ENCODE data around the gene KCTD11. TPM values are rescaled to one million over a fixed set of nuclear protein-coding genes. Genes with fewer than 3 reads are reported as not detected.

Gene KCTD11
- total and polyA plus RNA-seq, 2 experiments from 2014 or later, result 2.2 to 7.7 TPM

GRCh38 chr17:7304179-7304578 is 47.8 kb upstream of the KCTD11 start (continued):
- TF ChIP-seq ZNF331 (CRISPR knock-in tag; IDR thresholded peaks at IDR 0.05; ENCODE audit: low read depth) (no peak), STAT1 (IDR thresholded peaks at IDR 0.05; ENCODE audit: unreplicated experiment) (no peak), ETS1 (IDR thresholded peaks at IDR 0.05) (no peak), POLR2AphosphoS5 (IDR thresholded peaks at IDR 0.05; ENCODE audit: low read depth) (no peak), EZH2phosphoT487 (IDR thresholded peaks at IDR 0.05; ENCODE audit: unreplicated experiment) (no peak), NANOG (IDR thresholded peaks at IDR 0.05; ENCODE audit: borderline replicate concordance) (no peak), JUNB (IDR thresholded peaks at IDR 0.05; ENCODE audit: unreplicated experiment) (no peak), EZH2 (IDR thresholded peaks at IDR 0.05; ENCODE audit: low read depth, unreplicated experiment) (no peak), CTCF (conservative IDR thresholded peaks at IDR 0.05; ENCODE audit: low read depth in 2 of 2) (no peak)

GRCh38 chr17:7306911-7307685 is 44.9 kb upstream of the KCTD11 start, which contains the start of gene EIF5A:
EIF5A (plus strand) TSS chr17:7307628; CDS start chr17:7309636, 2,008 bp downstream.
- ATAC-seq (peak; percentile 76), DNase-seq (ENCODE audit: low spot score) (peak; percentile 100)
- Histone ChIP-seq H3K4me3 (peak within 1 kb of the TSS; percentile 98), H3K9me2 (ENCODE audit: insufficient read depth) (no peaks in the 10 kb centered on the region), H3K27ac (ENCODE audit: low read depth) (peak within 1 kb of the TSS; percentile 99), H3K4me2 (peak within 1 kb of the TSS; percentile 98), H3K27me3 (ENCODE audit: insufficient read depth) (no peaks in the 10 kb centered on the region), H2AFZ (peak within 1 kb of the TSS; percentile 76), H3K36me3 (ENCODE audit: insufficient read depth) (peaks cover 27% of the 10 kb centered on the region), H3K4me1 (ENCODE audit: insufficient read depth) (peaks cover 20% of the 10 kb centered on the region; the same call in 1 of the 2 replicates), H3K79me2 (replicated peaks; ENCODE audit: insufficient read depth) (peaks cover 35% of the 10 kb centered on the region), H3F3A (replicated peaks; ENCODE audit: low read depth) (peaks cover 45% of the 10 kb centered on the region), H4K20me1 (replicated peaks; ENCODE audit: insufficient read depth) (peaks cover 31% of the 10 kb centered on the region)
- peak within 1 kb of the TSS; percentile 98 for H3K4me3 Mint-ChIP-seq
- H3K27ac Mint-ChIP-seq, result peak within 1 kb of the TSS; percentile 99
- peaks cover 31% of the 10 kb centered on the region for H3K4me1 Mint-ChIP-seq
- peaks cover 29% of the 10 kb centered on the region for H3K27me3 Mint-ChIP-seq (ENCODE audit: insufficient read depth, low read depth, poor library complexity)
- peak; percentile 87 for TF ChIP-seq CREB1 (CRISPR knock-in tag; IDR thresholded peaks at IDR 0.05; ENCODE audit: low read depth)
- TF ChIP-seq POLR2AphosphoS5 (IDR thresholded peaks at IDR 0.05; ENCODE audit: low read depth), result peak; percentile 78
- no peak for TF ChIP-seq JUNB (IDR thresholded peaks at IDR 0.05; ENCODE audit: unreplicated experiment)
- TF ChIP-seq REST (IDR thresholded peaks at IDR 0.05; ENCODE audit: unreplicated experiment), result no peak
- H3K9me3 Mint-ChIP-seq, result peaks cover 9% of the 10 kb centered on the region; the same call in 2 of the 3 replicates
- peaks cover 38% of the 10 kb centered on the region for H3K36me3 Mint-ChIP-seq (ENCODE audit: low read depth)
